GM12878 (cell line): ENCODE results near the gene HOMER2. TPM values are rescaled to one million over a fixed set of nuclear protein-coding genes. Genes with fewer than 3 reads are reported as not detected.

Experiments
- ATAC-seq: fragments of 200-7000 bp; cut with Tn5 transposase; 3 replicates; pipeline ENCODE4 v1.9.1; 2020; ENCODE audit warnings: mild to moderate bottlenecking, moderate library complexity
- BruUV-seq: library from RNA; stranded (reverse); fragments of 400-500 nt; replicated peaks from 2 replicates; lab custom pipeline; 2021; lab: Mats Ljungman, UMichigan
- CTCF ChIA-PET: fragments of 300-600 bp; sonication (Branson Sonifier 250); formaldehyde crosslinking; extraction: SDS; loops from one replicate; lab custom pipeline; 2021; ENCODE audit warnings: inconsistent platforms; lab: Yijun Ruan, JAX
- POLR2A ChIA-PET: fragments of 350-600 bp; formaldehyde crosslinking; extraction: SDS; loops from one replicate; lab custom pipeline; 2021; ENCODE audit warnings: inconsistent platforms; lab: Charles Lee
- RAD21 ChIA-PET: fragments of 300-600 bp; sonication (Branson Sonifier 250); formaldehyde crosslinking; loops from one replicate; lab custom pipeline; 2023; ENCODE audit warnings: antibody characterized with exemption; ENCODE audit not compliant: unreplicated experiment; lab: Charles Lee
- SMC1A ChIA-PET: fragments of 300-600 bp; sonication (Branson Sonifier 250); formaldehyde crosslinking; loops from one replicate; lab custom pipeline; 2023; ENCODE audit not compliant: unreplicated experiment, uncharacterized antibody; lab: Charles Lee
- DNase-seq: peaks from one replicate; pipeline ENCODE4 v3.0.0-alpha.2; 2011; ENCODE audit warnings: low read depth, low spot score
- FAIRE-seq: peaks from 3 replicates; lab custom pipeline; 2011; peaks lifted over from hg19 to GRCh38; lab: Jason Lieb, UNC
- H2AFZ ChIP-seq: 2 replicates; pipeline ENCODE4 v1.6.0; 2011; ENCODE audit warnings: low read depth, low read length, control low read depth; ENCODE audit not compliant: control insufficient read depth
- H3K27ac ChIP-seq: 2 replicates; pipeline ENCODE4 v1.5.1; 2011; ENCODE audit warnings: control low read depth; ENCODE audit not compliant: control insufficient read depth, insufficient read depth
- H3K27me3 ChIP-seq, 2 experiments: replicated peaks in 1 of 2; 2 replicates each; pipeline versions ENCODE4 v1.6.0 to v1.6.1; 2011; ENCODE audit warnings: low read length in 1 of 2; ENCODE audit not compliant: control insufficient read depth in 2 of 2, insufficient read depth in 2 of 2
- H3K36me3 ChIP-seq, 2 experiments: 2 replicates each; pipeline ENCODE4 v1.5.1; 2011; ENCODE audit warnings: low read length in 1 of 2; ENCODE audit not compliant: control insufficient read depth in 2 of 2, insufficient read depth in 2 of 2
- H3K4me1 ChIP-seq: 2 replicates; pipeline ENCODE4 v1.6.1; 2011; ENCODE audit warnings: mild to moderate bottlenecking, low read length, moderate library complexity, mixed read lengths; ENCODE audit not compliant: control insufficient read depth, insufficient read depth
- H3K4me2 ChIP-seq: 2 replicates; pipeline ENCODE4 v1.6.0; 2011; ENCODE audit warnings: control low read depth; ENCODE audit not compliant: control insufficient read depth, insufficient read depth
- H3K4me3 ChIP-seq: fragments of 200-600 bp; sonication (generic); 2 replicates; pipeline ENCODE4 v1.5.1; 2016
- H3K79me2 ChIP-seq: 2 replicates; pipeline ENCODE4 v1.6.0; 2011; ENCODE audit warnings: low read length; ENCODE audit not compliant: control insufficient read depth, insufficient read depth
- H3K9ac ChIP-seq: 2 replicates; pipeline ENCODE4 v1.8.0; 2011; ENCODE audit warnings: low read length, control low read depth, mixed read lengths; ENCODE audit not compliant: control insufficient read depth, insufficient read depth
- H3K9me3 ChIP-seq: replicated peaks from 3 replicates; pipeline ENCODE4 v1.5.1; 2011; ENCODE audit warnings: mild to moderate bottlenecking, low read length; ENCODE audit not compliant: control insufficient read depth, insufficient read depth
- H4K20me1 ChIP-seq: 2 replicates; pipeline ENCODE4 v1.6.0; 2011; ENCODE audit not compliant: control insufficient read depth, insufficient read depth
- CREM ChIP-seq: IDR thresholded peaks from 2 replicates; pipeline ENCODE4 v1.6.1; 2014; ENCODE audit warnings: antibody characterized with exemption, low read depth
- CUX1 ChIP-seq: IDR thresholded peaks from 2 replicates; pipeline ENCODE4 v1.6.1; 2012; ENCODE audit warnings: improper control_type of control experiment, low read depth, low read length; ENCODE audit not compliant: insufficient replicate concordance
- JUND ChIP-seq: IDR thresholded peaks from 2 replicates; pipeline ENCODE4 v1.6.1; 2012; ENCODE audit warnings: low read depth, mild to moderate bottlenecking, low read length, improper control_type of control experiment, moderate library complexity
- NKRF ChIP-seq: fragments of 450-650 bp; conservative IDR thresholded peaks from 2 replicates; pipeline ENCODE4 v1.6.1; 2017; ENCODE audit warnings: mild to moderate bottlenecking, moderate library complexity
- NR2C2 ChIP-seq: IDR thresholded peaks from 2 replicates; pipeline ENCODE4 v1.6.1; 2011; ENCODE audit warnings: borderline replicate concordance, low read depth; ENCODE audit not compliant: control insufficient read depth, insufficient read length
- RB1 ChIP-seq: fragments of 450-650 bp; formaldehyde crosslinking; IDR thresholded peaks from 2 replicates; pipeline ENCODE4 v1.6.1; 2017; ENCODE audit warnings: mild to moderate bottlenecking, borderline replicate concordance
- SIX5 ChIP-seq: IDR thresholded peaks from 2 replicates; pipeline ENCODE4 v1.6.1; 2011; ENCODE audit warnings: mild to moderate bottlenecking, low read depth, low read length, moderate library complexity; ENCODE audit not compliant: severe bottlenecking
- SUZ12 ChIP-seq: fragments of 200-600 bp; sonication (generic); IDR thresholded peaks from one replicate; pipeline ENCODE4 v1.6.1; 2018; ENCODE audit warnings: antibody characterized with exemption, mild to moderate bottlenecking; ENCODE audit not compliant: unreplicated experiment
- TARDBP ChIP-seq: IDR thresholded peaks from 2 replicates; pipeline ENCODE4 v1.6.1; 2016; ENCODE audit warnings: borderline replicate concordance
- WGBS: methylation state at CpG from one replicate; pipeline ENCODE4 v1.1.6; 2016; ENCODE audit warnings: low lambda C conversion rate; ENCODE audit not compliant: insufficient replicate concordance, insufficient coverage; ENCODE audit errors: missing lambda C conversion rate; 5-methylcytosine and 5-hydroxymethylcytosine counted together
- in situ Hi-C: fragments of 300-500 bp; cut with MboI; formaldehyde crosslinking; loops from 9 replicates; pipeline ENCODE4 v1.14.3; 2018; ENCODE audit warnings: mixed read lengths
- intact Hi-C: fragments of 100-400 bp; cut with micrococcal nuclease; formaldehyde crosslinking; loops from one replicate; pipeline ENCODE4 v1.14.2; 2022; ENCODE audit not compliant: unreplicated experiment
- polyA plus RNA-seq, 11 experiments: library from polyadenylated mRNA; depleted of rRNA in 4 of 11; unstranded in 6 of 11; stranded (reverse) in 5 of 11; fragments of >200 nt; fragmentation: Nextera tagmentation in 4 of 11; fragmentation: Illumina TruSeq in 1 of 11; extraction: Ambion mirVana in 4 of 11; extraction: Trizol in 1 of 11; gene quantifications; 1 replicate in 1 of 11; 2 replicates in 10 of 11; pipeline versions ENCODE4 v1.2.1 to v1.2.3, GENCODE V29; 2011 to 2016; ENCODE audit warnings: inconsistent platforms in 2 of 11, missing spikeins in 2 of 11, low read depth in 1 of 11
- total RNA-seq, 4 experiments: library from RNA; depleted of rRNA in 3 of 4; stranded (reverse); fragments of >200 nt in 3 of 4; fragmentation: Illumina TruSeq in 1 of 4; extraction: Trizol in 1 of 4; gene quantifications; 2 replicates each; pipeline versions ENCODE4 v1.2.1 to v1.2.3, GENCODE V29; 2013 to 2021

Gene HOMER2
- total and polyA plus RNA-seq, 10 of the 15 experiments (the other 5 are each of a cell fraction or from before 2014, with no cell fraction given), result 0.60 to 5.0 (median 1.8) TPM

- TF ChIP-seq CUX1, result no peak
These were observed 25.9 kb upstream of the HOMER2 start (continued) for GRCh38 chr15:82978438-82978837.

- POLR2A ChIA-PET, result no interaction called here
- H3K36me3 ChIP-seq, result no peaks in the 10 kb centered on the region
- whole genome bisulfite sequencing, result 86% methylated on average over 1 of the region's 1 CpG
- no peak for FAIRE-seq
- RAD21 ChIA-PET, result no interaction called here
- no peaks in the 10 kb centered on the region for H3K4me1 ChIP-seq
- CTCF ChIA-PET, result interaction anchor here (0.6 to 1.2 kb wide), 3 partner anchors 8 to 148 kb away, joined by 3 read pairs; no protein-coding TSS in a partner anchor
- no peak overlapping the region for H3K4me3 ChIP-seq
- intact Hi-C loops, result no loop called here
- SMC1A ChIA-PET, result interaction anchor here (1.1 kb wide), 1 partner anchor 16 kb away, joined by 3 read pairs; no protein-coding TSS in a partner anchor
- H3K9me3 ChIP-seq, result no peaks in the 10 kb centered on the region
- in situ Hi-C loops, result no loop called here
- no peak overlapping the region for H2AFZ ChIP-seq
- TF ChIP-seq TARDBP, result no peak
- TF ChIP-seq NR2C2, result no peak
- no peak for TF ChIP-seq SIX5
- TF ChIP-seq SUZ12, result no peak
- TF ChIP-seq NKRF, result no peak
- no peak for TF ChIP-seq RB1
- no peak for TF ChIP-seq JUND
- TF ChIP-seq CREM, result no peak
- TF ChIP-seq, all 136 proteins: peak for 0
- DNase-seq (no peak), ATAC-seq (no peak)
- BruUV-seq, result no TSS peak
- Histone ChIP-seq H3K4me2 (no peak overlapping the region), H3K27ac (no peak overlapping the region), H3K27me3 (no peaks in the 10 kb centered on the region), H3K79me2 (no peaks in the 10 kb centered on the region), H3K9ac (no peak overlapping the region), H4K20me1 (no peaks in the 10 kb centered on the region)
These were observed 24.6 kb upstream of the HOMER2 start for GRCh38 chr15:82977076-82977475.
